WERI-Rb-1 (cell line): ENCODE data around the gene RUNDC3A.

Source experiments
- DNase-seq: peaks from one replicate; pipeline ENCODE4 v3.0.0-alpha.2; 2020
- H3K27ac ChIP-seq: fragments of 250-450 bp; sonication (Bioruptor Pico); 2 replicates; pipeline ENCODE4 v1.5.1; 2020; ENCODE audit warnings: mild to moderate bottlenecking, moderate library complexity
- H3K27me3 ChIP-seq: fragments of 250-450 bp; sonication (Bioruptor Pico); 2 replicates; pipeline ENCODE4 v1.5.1; 2021; ENCODE audit warnings: mild to moderate bottlenecking, low read depth, moderate library complexity; ENCODE audit not compliant: insufficient read depth, severe bottlenecking
- H3K36me3 ChIP-seq: fragments of 250-450 bp; sonication (Bioruptor Pico); 2 replicates; pipeline ENCODE4 v1.5.1; 2020; ENCODE audit warnings: mild to moderate bottlenecking, moderate library complexity
- H3K4me3 ChIP-seq: 2 replicates; pipeline ENCODE4 v1.5.1; 2011; ENCODE audit warnings: low read depth, mild to moderate bottlenecking, control low read depth, low read length
- H3K9me3 ChIP-seq: fragments of 250-450 bp; sonication (Bioruptor Pico); 2 replicates; pipeline ENCODE4 v1.5.1; 2021; ENCODE audit warnings: mild to moderate bottlenecking, moderate library complexity; ENCODE audit not compliant: severe bottlenecking
- CTCF ChIP-seq: IDR thresholded peaks from 2 replicates; pipeline ENCODE4 v1.5.1; 2011; ENCODE audit warnings: low read depth, mild to moderate bottlenecking, control low read depth, inconsistent platforms, low read length

RUNDC3A gene

GRCh38 chr17:44279666-44280391 is 28.6 kb upstream of the RUNDC3A start:
- Histone ChIP-seq H3K4me3 (no peak overlapping the region), H3K27me3 (no peaks in the 10 kb centered on the region), H3K27ac (no peak overlapping the region), H3K9me3 (no peaks in the 10 kb centered on the region), H3K36me3 (no peaks in the 10 kb centered on the region)
- no peak for TF ChIP-seq CTCF
- no peak for DNase-seq

- no peak overlapping the region for H3K4me3 ChIP-seq
- no peak overlapping the region for H3K27ac ChIP-seq
- no peak for DNase-seq
- H3K9me3 ChIP-seq = no peaks in the 10 kb centered on the region
- H3K27me3 ChIP-seq = no peaks in the 10 kb centered on the region
- no peak for TF ChIP-seq CTCF
- no peaks in the 10 kb centered on the region for H3K36me3 ChIP-seq
Observed at GRCh38 chr17:44280392-44280937, 27.9 kb upstream of the RUNDC3A start.

DNA sequence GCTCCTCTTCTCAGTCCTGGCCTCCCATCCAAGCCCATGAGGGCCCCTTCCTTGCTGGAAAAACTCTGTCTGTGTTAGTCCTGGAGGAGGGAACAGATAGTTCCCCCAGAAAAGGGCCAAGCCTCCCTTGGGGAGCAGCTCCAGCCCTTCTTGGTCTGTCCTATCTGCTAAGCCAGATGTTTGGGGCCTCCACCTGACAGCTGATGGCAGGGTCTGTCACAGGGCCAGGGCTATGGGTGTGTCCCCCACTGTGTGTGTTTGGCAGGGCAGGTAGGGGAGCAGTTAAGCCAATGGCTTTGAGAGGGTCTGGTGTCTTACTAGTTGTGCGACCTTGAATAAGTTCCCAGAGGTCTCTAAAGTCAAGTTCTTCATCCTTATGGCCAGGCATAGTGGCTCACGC is 26.8 kb upstream of the RUNDC3A start:
- Histone ChIP-seq H3K4me3 (no peak overlapping the region), H3K27me3 (no peaks in the 10 kb centered on the region), H3K36me3 (no peaks in the 10 kb centered on the region), H3K27ac (no peak overlapping the region), H3K9me3 (no peaks in the 10 kb centered on the region)
- no peak for DNase-seq
- TF ChIP-seq CTCF = no peak

DNA sequence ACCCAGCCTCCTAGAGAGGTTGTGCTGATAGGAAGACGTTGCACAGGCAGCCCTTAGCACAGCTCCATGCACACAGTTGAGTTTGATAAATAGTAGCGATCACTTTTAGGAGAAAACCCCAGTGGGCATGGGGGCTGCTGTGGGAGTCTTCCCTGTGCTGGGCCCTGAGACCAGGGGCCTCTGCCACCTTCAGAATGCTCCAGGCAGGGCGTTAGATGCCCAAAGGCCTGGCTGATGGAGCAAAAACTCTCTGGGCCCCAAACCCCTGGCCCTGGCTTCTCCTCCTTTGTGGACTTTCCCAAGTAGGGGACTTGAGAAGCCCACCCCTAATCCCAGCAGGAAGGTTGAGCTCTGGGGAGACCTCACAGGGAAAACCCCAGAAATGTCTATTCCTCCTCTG is 26.1 kb upstream of the RUNDC3A start:
- Histone ChIP-seq H3K27ac (no peak overlapping the region), H3K9me3 (no peaks in the 10 kb centered on the region), H3K27me3 (no peaks in the 10 kb centered on the region), H3K36me3 (no peaks in the 10 kb centered on the region), H3K4me3 (no peak overlapping the region)
- no peak for DNase-seq
- TF ChIP-seq CTCF = no peak

DNA sequence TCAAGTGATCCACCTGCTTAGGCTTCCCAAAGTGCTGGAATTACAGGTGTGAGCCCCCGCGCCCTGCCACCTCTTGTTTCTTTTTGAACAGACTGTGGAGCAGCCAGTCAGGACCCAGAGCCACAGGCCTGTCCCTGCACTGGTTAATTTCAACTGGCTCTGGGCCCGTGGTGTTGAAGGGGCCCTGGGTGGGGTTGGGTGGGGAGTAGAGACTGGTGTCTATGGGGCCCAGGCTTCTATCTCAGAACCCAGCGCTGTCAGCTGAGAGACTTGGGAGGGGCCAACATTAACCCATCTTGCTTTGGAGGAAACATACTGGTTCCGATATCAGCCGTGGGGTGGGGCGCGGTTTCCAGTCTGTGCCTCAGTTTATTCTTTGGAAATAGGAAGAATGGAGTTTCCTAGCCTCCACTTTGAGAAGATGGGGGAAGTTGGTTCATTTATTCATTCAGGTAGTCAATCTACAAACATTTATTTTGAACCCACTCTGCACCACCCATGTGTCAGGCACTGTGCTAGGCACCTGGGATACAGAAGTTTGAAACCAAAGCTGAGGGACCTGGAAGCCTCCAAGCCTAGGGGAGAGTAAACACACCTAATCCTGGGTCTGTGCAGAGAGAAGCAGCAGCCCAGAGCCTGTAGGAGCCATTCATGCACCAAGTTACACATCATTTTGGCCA is 24.9 kb upstream of the RUNDC3A start:
- no peak for DNase-seq
- no peaks in the 10 kb centered on the region for H3K27me3 ChIP-seq
- no peak for TF ChIP-seq CTCF
- no peaks in the 10 kb centered on the region for H3K36me3 ChIP-seq
- no peak overlapping the region for H3K27ac ChIP-seq
- H3K4me3 ChIP-seq = no peak overlapping the region
- no peaks in the 10 kb centered on the region for H3K9me3 ChIP-seq
